Astrocyte of the hippocampus (primary cell): Measurements from ENCODE around the gene ZBTB43.

Experiments
- DNase-seq: peaks from one replicate; pipeline ENCODE4 v3.0.0; 2011; ENCODE audit warnings: low read depth, low spot score

The ZBTB43 gene

DNA sequence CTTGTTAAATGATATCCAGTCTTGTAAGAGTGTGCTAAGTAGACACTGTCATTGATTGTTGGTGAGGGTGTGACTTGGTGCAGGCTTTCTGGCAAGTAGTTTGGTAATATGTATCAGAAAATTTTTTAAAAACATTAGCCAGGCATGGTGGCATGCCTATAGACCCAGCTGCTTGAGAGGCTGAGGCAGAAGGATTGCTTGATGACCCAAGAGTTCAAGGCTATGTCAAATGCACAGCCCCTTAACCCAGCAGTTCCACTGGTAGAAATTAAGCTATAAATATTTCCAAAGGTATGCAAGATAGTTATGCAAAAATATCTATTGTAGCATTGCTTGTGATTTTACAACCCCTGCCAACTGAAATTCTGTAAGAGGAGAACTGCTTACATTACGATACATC is 24.2 kb downstream of the ZBTB43 start:
- DNase-seq: no peak

DNA sequence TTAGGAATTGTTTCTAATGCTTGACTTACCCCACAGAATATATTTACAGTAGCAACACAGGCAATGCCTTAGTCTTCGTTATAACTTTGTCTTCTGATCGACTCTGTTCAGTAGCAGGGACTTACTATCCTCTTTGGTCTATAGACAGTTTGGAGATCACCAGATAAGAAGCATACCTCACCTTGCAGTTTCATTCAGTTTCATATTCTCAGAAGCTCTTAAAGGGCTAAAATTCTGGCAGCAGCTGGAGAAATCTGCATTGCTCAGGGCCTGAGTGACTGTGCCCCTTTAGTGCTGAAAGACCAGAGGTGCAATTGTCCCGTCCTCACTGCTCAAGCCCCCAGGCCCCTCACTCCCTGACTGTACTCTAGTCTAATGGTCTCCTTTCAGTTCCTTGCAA is 26.0 kb downstream of the ZBTB43 start:
- DNase-seq: no peak

DNA sequence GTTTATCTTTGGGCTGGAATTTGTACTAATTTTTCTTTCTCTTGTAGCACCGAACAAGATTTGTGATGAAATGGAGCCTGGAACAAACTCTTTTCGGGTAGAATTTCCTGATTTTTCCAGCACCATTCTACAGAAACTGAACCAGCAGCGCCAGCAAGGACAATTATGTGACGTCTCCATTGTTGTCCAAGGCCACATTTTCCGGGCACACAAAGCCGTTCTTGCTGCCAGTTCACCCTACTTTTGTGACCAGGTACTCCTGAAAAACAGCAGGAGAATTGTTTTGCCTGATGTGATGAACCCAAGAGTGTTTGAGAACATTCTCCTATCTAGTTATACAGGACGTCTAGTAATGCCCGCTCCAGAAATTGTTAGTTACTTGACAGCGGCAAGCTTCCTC is 27.6 kb downstream of the ZBTB43 start:
- DNase-seq: no peak

DNA sequence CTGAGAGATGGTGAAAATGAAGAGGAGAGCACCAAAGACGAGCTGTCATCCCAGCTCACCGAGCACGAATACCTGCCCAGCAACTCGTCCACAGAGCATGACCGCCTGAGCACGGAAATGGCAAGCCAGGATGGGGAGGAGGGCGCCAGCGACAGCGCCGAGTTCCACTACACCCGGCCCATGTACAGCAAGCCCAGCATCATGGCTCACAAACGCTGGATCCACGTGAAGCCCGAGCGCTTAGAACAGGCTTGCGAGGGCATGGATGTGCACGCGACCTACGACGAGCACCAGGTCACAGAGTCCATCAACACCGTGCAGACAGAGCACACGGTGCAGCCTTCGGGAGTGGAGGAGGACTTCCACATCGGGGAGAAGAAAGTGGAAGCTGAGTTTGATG is 28.2 kb downstream of the ZBTB43 start:
- no peak for DNase-seq

DNA sequence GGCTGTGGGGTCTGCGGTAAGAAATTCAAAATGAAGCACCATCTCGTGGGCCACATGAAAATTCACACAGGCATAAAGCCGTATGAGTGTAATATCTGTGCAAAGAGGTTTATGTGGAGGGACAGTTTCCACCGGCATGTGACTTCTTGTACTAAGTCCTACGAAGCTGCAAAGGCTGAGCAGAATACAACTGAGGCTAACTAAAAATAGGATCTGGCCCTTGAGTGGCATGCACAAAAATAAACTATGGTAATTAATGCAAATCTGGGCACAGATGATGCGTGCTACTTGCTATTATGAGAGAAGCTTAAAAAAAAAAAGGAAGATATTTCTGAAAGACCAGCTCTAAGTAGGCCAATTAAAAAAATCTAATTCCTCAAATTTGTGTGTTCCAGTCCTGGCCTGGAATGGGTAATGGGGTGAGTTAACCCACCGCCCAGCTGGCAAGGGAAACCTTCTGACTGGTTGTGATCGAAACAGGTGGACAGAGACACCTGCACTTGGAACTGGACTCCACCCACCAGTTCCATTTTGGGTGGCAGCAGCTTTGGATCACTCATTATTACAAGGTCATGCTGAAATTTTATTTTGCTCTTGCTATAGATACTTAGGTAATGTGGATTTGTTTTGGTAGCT is 29.0 kb downstream of the ZBTB43 start:
- no peak for DNase-seq

DNA sequence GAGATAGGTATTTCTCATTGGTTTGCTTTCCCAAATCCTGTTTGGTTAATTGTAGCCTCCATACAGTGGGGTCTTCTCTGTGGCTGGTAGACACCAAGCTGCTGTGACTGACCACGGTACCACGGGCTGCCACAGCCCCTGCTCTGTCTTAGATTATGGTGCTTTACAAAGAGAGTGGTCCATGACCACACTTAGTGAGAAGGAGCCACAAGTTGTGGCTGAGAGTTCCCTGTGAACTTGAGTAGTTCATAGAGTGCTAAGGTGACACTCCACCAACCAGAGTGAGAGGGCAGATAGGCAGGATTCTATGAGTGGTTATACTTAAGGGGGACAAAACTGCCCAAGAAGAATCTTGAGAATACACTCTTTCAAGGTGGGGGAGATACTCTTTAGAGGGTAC is 29.8 kb downstream of the ZBTB43 start:
- DNase-seq: no peak

DNA sequence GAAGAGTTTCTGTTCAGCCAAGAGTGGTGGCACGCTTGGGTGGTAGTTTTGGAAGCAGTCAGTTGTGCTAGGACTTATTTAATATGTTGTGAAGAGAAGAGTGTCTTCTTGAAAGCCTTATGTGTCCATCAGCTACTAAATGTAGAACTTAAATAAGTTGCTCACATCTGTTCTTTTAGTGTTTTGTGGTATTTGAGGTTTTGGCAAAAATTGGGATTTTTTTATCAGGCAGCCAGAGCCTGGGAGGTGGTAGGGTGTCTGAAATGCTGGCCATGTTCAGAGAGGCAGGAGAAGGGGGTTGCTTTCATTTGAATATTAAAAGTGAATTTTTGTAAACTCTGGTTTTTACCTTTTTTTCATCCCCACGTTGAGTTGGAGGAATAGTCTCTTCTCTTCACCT is 31.4 kb downstream of the ZBTB43 start:
- DNase-seq: peak; percentile 52

DNA sequence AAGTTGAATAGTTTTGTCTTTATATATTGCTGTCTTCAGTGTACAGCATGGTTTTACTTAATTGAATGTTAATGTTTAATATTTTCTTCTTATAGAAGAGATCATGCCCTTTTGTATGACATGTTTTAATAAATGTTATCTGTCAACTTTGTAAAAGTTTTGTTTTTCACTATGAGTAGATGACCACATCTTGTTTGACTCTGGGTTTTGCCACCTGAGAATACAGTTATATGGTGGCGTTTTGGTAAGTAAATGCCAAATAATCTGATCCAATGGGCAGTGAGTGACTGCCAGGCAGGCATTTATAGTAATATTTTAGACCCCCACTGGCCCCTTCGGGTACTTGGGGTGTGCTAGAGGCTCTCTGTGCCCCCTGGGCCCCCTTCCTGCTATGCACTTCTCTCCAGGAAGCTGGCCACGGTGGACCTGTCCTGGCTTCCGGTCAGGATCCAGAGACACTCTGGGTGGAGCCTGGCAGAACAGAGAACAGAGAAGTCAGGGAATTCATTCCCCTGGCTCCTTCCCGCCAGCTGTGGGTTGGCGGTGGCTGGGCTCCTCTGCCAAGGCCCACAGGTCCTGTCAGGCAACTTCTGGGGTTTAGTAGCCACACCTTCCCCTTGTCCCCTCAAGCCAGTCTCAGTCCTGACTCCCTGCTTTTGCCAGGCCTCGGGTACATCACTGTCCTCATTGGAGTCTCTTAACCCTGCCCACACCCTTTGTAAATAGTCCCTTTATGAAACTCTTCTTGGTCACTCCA is 33.4 kb downstream of the ZBTB43 start:
- DNase-seq: no peak

DNA sequence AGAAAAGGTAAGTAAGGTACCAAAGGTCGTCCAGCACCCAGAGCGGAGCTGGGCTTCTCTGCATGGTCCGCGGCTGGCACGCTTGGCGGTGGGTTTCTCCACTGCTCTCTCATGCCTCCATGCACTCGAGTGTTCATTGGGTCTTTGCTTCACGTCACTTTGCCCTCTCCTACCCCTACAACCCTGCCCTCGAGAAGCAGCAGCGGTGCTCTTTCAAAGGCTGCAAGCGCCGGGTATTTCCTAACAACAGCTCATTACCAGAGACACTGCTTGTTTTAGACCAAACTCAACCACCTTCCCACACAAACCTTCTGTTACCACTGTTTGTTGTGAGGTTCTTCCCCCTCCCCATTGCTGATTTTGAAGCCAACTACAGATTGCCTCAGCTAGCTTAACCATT is 34.1 kb downstream of the ZBTB43 start:
- DNase-seq: no peak

DNA sequence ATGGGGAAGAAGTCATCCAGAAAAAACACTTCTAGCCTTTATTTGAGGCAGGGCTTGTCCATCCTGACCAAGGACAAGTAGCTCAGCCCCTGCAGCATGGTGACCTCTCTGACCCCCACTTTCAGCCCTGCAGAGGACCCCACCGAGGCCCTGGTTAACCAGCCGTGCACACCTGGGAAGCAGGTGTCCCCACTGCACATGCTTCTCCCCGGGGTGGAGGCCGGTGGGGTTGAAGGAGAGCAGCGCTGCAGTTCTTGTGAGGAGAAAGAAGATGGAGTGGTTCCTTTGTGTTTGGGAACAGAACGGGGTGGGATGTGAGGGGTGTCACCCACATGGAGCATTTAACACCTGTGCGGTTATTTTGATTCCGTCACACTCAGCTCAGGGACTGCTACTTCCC is 34.5 kb downstream of the ZBTB43 start:
- DNase-seq: no peak

DNA sequence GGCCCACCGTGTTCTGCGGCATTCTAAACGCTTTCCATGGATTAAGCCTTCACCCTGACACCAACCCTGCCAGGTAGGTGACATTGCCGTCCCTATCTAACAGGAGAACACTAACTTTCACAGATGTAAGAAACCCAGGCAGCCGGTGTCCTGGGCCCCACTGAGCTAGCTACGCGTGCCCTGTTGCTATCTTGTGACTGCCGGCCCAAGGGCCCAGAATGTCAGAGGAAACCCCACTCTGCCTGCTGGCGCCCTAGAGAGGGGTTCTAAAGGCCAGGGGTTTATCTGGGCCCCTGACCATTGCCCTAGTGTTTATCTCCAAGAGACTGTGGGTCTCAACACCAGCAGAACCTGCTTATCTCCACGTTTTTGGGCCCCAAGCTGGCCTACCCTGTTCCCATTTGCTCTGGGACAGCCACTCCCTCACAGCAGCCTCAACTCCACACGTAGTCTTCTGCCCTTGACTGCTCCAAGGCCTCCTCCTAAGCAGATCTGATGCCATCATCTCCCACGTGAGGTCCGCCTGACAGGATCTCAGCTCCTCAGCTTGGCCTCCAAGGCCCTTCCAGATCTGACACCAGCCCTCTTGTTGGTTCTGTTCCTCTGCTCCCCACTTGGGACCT is 37.5 kb downstream of the ZBTB43 start:
- no peak for DNase-seq

DNA sequence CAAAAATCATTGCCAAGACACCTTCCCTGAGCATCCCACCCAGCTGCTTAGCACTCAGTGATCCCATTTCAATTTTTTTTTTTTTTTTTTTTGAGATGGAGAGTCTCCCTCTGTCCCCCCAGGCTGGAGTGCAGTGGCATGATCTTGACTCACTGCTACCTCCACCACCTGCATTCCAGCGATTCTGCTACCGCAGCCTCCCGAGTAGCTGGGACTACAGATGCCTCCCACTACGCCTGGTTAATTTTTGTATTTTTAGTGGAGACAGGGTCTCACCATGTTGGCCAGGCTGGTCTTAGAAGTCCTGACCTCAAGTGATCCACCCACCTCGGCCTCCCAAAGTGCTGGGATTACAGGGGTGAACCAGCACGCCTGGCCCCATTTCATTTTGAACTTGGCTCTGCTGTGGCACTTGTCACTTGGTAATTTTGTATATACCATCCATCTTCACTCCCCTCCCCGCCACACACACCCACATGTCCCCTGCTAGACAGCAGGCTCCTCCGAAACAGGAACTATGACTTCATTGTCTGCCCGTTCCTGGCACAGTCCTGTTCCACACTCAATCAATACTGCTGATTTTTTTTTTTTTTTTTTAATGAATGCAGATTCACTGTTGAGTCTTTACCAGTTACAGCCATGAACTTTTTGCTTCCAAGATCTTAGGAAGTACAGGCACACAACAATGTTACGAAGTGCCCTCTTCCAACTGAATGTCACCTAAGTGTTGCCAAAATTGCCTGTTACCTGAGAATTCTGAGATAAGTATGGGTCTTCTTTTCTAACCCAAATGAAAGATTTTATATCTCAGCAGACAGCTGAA is 38.3 kb downstream of the ZBTB43 start:
- peak; percentile 8 for DNase-seq

DNA sequence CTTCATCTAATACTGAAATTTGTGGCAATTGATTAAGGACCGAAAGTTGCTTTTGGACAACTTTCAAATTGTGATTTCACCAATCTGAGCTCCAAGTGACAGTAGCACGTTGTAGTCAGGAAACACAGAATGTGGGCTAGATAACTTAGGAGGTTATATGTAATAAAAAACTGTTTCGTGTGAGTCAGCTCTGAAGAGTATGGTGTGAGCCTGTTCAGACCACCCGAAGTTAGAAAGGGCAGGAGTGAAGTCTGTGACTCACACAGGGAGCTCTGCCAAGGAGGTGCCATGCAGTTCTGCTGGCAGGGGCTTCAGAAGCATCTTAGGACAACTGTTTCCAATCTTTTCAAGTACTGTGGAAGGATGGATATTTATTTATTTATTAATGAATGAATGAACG is 39.2 kb downstream of the ZBTB43 start:
- peak; percentile 82 for DNase-seq

DNA sequence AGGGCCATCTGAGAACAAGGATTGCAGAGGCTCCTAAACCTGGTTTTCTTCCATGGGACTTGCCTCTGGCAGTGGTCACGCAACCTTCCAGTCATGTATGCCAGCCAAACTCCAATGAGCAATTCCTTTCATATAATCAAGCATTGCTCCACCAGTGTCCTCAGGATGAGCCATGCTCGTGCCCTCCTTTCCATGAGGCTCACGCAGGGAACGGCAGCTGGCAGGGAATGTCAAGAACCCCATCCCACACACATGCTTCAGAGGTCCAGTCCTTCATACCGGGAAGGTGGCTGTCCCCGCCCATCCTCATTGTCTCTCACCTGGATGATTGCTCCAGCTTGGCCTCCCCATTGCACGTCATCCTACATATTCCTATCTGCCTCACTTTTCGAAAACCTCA is 42.2 kb downstream of the ZBTB43 start:
- DNase-seq: no peak

DNA sequence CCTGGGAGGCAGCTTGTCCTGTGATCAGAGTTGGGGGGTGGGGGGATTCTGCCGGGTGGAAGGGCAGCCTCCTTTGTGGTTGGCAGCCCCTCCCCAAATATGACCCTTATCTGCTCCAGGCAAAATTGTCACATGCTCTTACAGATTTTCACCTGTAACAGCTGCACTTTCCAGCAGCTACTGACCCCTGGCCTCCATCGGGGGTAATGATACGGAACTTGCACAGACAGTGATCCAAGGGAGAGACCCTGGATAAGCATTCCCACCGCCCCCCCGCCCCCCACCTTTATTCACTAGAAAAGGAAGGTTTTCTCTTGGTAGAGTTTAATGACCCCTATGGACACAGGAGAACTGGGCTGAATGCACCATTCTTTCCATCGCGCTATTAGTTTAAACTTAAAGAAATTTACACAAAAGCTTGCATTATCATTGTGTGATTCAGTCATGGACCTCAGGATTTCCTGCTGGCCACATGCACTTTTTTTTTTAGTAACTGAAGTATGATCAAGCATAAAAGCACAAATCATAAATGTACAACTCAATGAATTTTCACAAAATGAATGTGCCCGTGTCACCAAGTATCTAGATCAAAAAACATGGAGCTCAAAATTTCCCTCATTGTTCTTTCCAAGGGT is 44.9 kb downstream of the ZBTB43 start:
- DNase-seq: no peak

DNA sequence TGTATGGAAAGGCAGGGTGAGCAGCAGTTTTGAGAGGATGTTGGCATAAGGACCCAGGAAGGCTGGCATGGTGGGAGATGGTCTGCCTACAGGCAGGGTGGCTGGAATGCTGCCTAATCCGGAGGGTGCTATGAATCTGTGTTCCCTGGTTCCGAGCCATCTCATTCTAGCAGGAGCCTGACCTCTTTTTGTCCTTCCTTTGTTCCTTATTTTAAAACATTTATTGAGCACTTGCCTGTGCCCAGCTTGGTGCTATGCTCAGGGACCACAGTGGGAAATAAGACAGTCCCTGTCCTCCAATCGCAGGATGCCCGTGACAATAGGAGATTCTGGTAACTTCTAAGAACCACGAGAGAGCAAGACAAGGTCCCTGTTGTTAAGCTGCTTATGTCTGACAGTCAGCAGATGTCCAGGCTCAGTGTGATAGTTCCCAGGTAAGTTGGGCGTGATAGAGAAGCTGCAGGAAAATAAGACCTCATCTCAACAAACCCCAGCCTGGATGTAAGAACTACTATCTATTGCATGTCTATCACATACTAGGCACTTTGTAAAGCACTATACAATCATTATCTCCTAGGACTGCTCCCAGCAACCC is 46.5 kb downstream of the ZBTB43 start:
- DNase-seq: no peak

DNA sequence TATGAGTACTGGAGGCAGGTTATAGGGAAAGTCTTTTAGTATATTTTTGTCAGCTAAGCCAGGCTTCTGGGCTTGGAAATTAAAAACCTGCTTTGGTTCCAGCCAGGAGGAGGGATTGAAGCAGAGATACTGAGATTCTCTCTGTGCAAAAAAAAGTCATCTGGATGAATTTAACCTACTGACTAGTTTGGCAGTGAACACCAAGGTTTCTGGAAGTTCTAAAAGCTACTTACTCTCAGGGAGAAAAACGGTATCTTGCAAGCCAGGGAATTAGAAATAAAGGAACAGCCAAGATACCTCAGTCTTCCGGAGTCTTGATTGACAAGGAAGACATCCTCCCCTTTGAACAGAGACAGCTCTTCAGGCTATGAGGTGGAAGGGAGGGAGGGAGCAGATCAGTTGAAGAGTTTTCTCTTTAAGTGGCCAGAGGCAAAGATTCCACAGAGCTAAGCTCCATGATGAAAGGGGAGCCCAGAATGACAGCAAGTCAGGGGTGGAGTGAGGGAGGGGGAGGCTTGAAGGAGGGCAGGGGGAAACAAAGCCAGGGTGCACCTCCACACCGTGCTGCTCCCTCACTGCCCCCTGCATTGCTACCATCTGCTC is 47.3 kb downstream of the ZBTB43 start:
- no peak for DNase-seq

DNA sequence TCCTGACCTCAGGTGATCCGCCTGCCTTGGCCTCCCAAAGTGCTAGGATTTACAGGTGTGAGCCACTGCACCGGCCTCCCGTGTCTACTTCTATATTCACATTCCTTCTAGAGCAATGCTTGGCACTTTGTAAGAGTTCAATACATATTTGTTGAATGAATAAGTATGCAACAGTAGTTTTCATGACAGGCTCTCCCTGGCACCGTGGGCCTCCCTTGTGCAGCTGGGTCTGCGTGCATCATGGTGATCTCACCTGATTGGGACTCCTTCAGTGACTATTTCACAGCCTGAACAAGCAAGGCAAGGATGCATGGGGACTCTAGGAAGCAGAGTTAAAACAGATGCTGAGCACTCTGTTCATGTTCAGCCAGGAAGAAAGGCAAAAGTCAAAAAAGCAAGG is 48.8 kb downstream of the ZBTB43 start:
- DNase-seq: peak; percentile 58

DNA sequence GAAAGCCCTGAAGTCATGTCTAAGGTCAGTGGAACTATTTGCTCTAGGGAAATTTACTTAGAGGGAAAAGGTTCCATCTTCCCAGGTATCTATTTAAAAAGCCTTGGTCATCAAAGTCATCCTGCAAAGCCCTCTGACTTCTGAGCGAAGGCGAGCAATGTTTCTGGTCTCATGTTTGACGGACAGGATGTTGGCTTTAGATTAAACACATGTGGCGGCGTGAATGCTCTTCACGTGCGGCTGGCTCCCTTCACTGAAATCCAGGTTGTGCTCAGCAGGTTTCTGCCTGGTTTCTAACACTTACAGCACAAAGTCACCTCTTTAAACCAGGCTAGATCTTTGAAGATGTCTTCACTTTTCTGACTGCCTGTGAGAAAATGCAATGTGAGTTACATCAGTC is 49.9 kb downstream of the ZBTB43 start:
- no peak for DNase-seq

DNA sequence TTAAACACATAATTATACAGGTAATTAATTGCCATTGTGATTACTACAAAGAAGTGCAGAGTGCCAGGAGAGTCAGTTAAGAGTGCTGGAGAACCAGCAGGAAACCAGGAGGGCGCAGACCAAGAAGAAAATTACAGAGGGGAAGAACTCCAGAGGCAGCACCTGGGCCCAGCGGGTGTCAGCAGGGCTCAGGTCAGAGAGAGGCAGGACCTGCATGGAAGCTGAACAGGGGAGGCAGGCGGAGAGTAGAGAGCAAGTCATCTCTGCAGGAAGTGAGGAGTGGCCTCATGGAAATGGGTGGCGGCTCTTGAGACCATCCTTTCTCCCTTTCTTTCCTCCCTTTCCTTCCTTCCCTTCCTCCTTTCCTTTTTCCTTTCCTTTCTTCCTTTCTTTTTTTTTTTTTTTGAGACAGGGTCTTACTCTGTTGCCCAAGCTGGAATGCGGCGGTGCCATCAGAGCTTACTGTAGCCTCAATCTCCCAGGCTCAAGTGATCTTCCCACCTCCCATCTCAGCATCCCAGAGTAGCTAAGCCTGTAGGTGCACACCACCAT is 51.6 kb downstream of the ZBTB43 start:
- no peak for DNase-seq
